ENCODE measurements around the gene PID1.

- no peak for TF ChIP-seq YY1 (IDR thresholded peaks at IDR 0.05; ENCODE audit: insufficient read depth, insufficient read length)
- TF ChIP-seq ZNF274 (IDR thresholded peaks at IDR 0.05; ENCODE audit: low read depth, low read length), result no peak
Measured at GRCh38 chr2:229180658-229181057, 90.4 kb downstream of the PID1 start.
